HG02571 (cell line): Measurements from ENCODE around the gene NTMT2.
"Not testable (repeated sequence)": the region's sequence is repeated elsewhere in the genome, so short reads cannot be mapped to it uniquely, and the experiment has no call there.

Source experiments
- ATAC-seq: cut with Tn5 transposase; IDR thresholded peaks from one replicate; pipeline ENCODE4 v1.9.1; 2021; ENCODE audit warnings: mild to moderate bottlenecking, moderate library complexity; ENCODE audit not compliant: unreplicated experiment

NTMT2 gene

DNA sequence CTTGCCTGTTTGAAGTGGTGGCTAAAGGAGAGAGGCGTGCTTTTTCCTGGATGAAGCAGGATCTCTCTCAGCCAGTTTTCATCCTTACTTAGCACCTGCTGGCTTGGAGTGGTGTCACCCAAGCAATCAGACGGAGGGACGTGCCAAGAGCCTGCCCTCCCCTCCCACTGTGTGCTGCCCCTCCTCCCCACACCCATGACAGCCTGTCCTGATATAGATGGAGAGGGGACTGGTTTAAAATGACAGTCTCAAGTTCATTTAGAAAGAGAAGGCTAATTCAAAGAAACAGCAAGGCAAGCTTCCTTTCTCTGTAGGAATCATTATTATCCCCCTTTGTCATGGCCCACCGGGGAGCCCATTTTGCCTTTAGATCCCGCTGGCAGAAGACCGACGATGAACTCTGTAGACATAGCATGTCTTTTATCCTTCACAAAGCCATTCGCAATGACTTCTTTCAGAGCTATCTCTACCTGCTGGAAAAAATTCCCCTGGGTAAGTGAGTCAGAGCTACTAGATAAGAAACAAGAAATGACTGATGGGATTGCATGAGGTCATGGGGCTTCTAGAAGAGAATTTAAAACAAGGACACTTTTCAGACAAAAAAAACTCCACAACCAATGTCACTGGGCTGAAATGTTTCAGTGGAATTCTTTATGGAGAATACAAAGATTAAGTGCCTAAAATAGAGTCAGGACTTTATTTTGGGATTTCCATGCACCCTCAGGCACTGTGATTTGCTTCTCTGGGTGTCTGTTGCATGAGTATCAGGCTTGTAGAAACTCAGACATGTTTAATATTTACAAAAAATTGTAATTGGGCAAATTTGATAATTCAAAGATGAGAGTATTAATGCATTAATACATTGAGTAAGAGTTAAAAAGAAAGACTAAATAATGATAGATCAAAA, at the start of gene NTMT2:
Gene NTMT2 (plus strand): TSS at position 190 of the 907 bp plus-strand sequence. CDS start 149 bp downstream, at position 339.
- ATAC-seq: no peak

- ATAC-seq: no peak
Observed at GRCh38 chr1:170095976-170096748, 49.6 kb upstream of the NTMT2 start.

- no peak for ATAC-seq
Observed at GRCh38 chr1:170096806-170097340, 48.9 kb upstream of the NTMT2 start.

GRCh38 chr1:170097449-170097948, 48.3 kb upstream of the NTMT2 start:
- no peak for ATAC-seq

GRCh38 chr1:170113140-170113539, 32.6 kb upstream of the NTMT2 start:
- ATAC-seq: not testable (repeated sequence)

DNA sequence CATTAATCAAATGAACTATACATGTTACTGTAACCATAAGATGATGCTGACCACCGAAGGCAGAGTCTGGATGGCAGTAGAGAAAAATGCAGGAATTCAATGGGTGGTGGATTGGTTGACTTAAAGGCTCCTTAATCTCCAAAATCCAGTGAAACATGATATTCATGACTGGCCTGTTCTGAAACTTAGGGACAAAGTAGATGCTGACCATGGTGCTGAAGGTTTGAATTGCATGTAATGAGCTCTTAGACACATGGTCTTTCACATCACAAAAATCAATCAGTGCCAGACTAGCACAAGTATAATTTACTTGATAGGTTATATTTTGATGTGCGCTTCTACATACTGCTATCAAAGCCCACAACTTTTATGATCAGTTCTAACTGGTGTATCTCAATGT, 30.9 kb upstream of the NTMT2 start:
- no peak for ATAC-seq

GRCh38 chr1:170122366-170122765, 23.4 kb upstream of the NTMT2 start:
- no peak for ATAC-seq

GRCh38 chr1:170125269-170125668, 20.5 kb upstream of the NTMT2 start:
- no peak for ATAC-seq

GRCh38 chr1:170126696-170127095, 19.1 kb upstream of the NTMT2 start:
- ATAC-seq: peak; percentile 97

- no peak for ATAC-seq
Observed at GRCh38 chr1:170131450-170131849, 14.3 kb upstream of the NTMT2 start.

DNA sequence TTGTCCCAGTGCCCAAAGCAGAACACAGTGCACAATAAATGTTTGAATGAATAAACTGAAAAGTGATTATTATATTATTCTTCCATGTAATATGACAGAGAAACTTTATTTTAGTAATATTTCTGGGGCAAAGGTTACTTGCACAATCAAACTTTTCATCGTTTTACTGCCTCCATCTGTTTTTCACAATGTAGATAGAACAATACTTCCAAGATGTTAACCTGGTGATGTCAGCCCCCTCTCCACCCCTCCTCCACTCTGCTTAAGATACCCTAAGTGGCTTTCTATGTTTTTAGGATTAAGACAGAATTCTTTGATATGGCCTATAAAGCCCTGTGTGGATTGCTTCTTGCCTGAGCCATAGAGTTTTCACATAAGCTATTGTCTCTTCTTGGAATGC, 13.8 kb upstream of the NTMT2 start:
- ATAC-seq: no peak

DNA sequence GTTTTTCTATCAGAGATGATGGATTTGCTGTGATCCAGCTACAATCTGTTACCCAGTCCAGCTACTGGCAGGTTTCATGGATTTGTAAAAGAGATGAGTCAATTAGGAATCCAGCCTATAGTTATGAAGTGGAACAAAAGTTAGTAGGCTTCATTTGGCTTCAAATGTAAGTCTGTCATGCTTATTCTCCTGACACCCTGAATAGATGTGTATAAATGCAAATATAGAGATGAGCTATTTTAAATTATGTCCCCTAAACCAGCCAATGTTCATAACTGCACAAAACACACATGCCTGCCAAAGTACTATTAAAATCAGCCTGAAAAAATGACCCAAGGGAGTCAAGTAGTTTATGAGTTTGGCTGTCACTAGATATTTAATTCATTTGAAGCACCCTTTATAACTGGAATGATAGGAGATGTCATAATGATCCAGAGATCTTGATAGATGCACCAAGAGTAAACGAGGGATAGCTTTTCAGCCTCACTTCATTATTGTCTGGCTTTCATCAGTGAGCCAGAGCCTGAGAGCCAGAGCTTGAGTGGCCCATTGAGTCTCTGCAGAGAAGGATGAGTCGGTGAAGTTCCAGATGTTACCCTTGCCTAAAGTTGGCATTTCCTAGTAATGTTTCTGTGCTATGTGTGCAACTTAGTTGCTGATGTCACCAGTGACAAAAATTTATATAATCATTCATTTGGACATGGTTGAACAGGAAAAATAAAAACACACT, 11.8 kb upstream of the NTMT2 start:
- no peak for ATAC-seq

- ATAC-seq: no peak
Observed at GRCh38 chr1:170134521-170134920, 11.2 kb upstream of the NTMT2 start.

- ATAC-seq: no peak
Observed at GRCh38 chr1:170140371-170140770, 5.4 kb upstream of the NTMT2 start.

- no peak for ATAC-seq
Observed at GRCh38 chr1:170145061-170145460, 698 bp upstream of the NTMT2 start.

GRCh38 chr1:170146720-170147263, 1.0 kb downstream of the NTMT2 start:
- no peak for ATAC-seq

DNA sequence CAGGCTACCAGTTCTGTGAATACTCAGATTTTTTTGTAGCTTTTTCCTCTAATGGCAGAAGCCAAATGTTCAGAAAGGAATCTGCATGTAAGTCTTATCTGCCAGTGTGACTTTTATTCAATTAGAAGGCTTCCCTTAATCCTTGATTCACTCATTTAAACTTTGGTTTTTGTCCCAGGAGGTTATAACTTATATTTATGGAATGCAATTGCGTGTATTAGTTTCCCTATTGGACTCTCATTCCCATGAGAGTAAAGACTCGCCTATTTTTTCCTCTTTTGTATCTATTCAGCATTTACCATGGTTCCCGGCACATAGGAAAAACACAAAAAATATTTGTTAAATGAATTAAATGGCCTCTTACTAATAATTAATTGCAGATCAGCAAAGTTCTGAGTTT, 3.5 kb downstream of the NTMT2 start:
- no peak for ATAC-seq

- ATAC-seq: no peak
Observed at GRCh38 chr1:170150016-170150415, 4.3 kb downstream of the NTMT2 start.

GRCh38 chr1:170150921-170151320, 5.2 kb downstream of the NTMT2 start:
- no peak for ATAC-seq

- no peak for ATAC-seq
Observed at GRCh38 chr1:170153417-170153816, 7.7 kb downstream of the NTMT2 start.
